CD4-positive, alpha-beta T cell treated with Interleukin-2 at 100 ng/mL for 4 hours (primary cell): Measurements from ENCODE around the gene CCDC154.

Source experiments
- DNase-seq: peaks from one replicate; pipeline ENCODE4 v3.0.0-alpha.2; 2020; ENCODE audit warnings: low spot score

CCDC154 gene

DNA sequence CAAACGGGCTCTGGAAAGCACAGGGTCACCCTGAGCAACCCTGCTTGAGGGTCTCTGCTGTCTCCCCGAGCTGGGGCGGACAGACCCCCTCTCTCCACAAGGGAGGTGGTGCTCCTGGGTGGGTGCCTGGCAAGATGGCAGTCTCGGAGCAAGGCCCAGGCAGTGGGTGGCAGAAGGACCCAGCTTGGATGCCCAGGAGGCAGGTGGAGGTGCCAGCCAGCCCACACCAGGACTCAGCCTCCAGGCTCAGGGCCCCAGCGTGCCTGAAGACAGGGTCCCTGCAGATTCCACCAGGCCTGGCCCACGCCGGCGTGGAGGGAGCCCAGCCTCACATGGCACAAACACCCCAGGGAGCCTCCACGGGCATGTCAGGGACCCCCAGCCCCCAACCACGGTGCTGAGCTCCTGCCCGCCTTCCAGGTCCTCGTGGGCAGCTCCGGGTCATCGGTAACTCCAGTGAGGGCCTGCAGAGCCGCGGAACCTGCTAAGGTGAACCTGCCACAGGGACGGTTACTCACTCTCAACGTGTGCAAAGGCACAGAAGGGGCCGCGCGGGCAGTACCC, 50.7 kb downstream of the CCDC154 start:
- DNase-seq, result no peak

DNA sequence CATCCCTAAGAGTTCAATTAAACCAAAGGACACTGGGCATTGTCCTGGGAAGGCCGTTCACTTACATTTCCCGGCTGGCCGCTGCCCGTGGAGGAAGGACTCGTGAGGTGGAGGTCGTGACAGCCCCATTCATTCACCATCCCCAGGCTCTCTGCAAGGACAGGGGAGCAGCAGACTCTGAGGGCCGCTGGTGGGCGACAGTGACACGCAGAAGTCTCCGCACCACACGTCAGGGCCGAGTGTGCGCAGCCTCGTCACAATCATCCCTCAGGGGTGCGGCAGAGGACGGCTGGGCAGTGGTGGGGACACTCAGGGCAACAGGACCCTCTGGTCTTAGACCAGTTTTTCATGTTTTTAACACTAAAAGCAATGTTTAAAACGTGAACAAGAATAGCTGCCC, 51.5 kb downstream of the CCDC154 start:
- DNase-seq, result no peak

DNA sequence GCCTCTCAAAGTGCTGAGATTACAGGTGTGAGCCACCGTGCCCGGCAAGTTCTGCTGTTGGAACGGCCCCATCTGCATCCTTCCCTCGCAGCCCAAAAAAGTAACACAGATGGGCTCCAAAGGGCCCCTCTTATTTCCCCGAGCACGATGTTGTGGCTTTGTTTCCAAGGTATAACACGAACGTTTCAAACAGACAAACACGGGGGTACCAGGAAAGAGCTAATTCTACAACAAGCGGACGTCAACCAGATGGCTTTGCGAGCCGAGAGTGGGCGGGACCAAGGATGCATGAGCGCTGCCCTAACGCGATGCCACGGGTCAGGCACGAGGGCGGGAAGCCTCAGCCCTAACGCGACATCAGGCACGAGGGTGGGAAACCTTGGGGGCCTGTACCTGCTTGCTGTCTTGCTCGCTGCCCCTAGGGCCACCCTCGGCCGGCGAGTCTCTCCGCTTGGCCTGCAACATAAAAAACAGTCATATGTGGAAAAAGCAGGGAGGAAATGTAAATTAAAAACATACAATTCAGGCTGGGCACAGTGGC, 54.0 kb downstream of the CCDC154 start:
- no peak for DNase-seq

- DNase-seq, result no peak
These were observed 54.6 kb downstream of the CCDC154 start for GRCh38 chr16:1389762-1390161.

DNA sequence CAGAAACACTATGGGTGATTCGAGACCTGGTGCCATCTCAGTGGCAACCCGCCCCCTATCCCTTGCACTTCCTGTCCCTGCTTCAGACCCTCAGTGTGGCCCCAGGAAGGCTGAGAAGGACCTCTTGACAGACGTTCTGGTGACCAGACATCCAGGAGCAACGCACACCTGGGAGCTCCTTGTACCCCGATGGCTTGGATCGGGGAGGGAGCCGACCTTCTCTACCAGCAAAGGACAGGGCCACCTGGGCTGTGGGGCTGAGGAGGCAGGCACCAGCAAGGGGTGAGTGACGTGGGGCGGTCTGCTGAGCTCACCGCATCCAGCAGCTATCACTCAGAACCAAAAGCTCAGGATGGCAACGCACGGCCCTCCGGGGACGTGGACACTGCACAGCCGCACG, 57.0 kb downstream of the CCDC154 start:
- DNase-seq, result no peak

DNA sequence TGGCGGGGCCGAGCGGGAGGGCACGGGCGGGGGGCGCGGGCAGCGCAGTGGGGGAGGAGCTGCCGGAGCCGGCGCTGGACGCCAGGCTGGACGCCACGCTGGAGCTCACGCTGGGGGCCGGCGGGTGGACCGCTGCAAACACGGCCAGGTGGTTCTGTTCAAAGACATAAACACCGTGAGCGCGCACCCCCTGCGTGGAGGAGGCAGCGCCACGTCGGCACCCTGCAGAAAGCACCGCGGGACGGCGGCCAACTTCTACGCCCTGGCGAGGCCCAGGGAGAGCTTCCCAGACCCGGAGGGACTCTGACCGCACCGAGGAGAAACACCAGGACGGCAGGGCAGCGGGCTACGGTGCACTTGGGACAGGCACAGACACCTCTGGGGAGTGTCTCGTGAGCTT, 59.1 kb downstream of the CCDC154 start:
- DNase-seq, result no peak
